NCI-H748 (cell line): Measurements from ENCODE around the gene JAZF1.
"Not testable (repeated sequence)": the region's sequence is repeated elsewhere in the genome, so short reads cannot be mapped to it uniquely, and the experiment has no call there.

ENCODE experiments used
- DNase-seq: peaks from one replicate; lab custom pipeline; 2025; ENCODE audit not compliant: unreplicated experiment; lab: John Stamatoyannopoulos, UW

The JAZF1 gene

DNA sequence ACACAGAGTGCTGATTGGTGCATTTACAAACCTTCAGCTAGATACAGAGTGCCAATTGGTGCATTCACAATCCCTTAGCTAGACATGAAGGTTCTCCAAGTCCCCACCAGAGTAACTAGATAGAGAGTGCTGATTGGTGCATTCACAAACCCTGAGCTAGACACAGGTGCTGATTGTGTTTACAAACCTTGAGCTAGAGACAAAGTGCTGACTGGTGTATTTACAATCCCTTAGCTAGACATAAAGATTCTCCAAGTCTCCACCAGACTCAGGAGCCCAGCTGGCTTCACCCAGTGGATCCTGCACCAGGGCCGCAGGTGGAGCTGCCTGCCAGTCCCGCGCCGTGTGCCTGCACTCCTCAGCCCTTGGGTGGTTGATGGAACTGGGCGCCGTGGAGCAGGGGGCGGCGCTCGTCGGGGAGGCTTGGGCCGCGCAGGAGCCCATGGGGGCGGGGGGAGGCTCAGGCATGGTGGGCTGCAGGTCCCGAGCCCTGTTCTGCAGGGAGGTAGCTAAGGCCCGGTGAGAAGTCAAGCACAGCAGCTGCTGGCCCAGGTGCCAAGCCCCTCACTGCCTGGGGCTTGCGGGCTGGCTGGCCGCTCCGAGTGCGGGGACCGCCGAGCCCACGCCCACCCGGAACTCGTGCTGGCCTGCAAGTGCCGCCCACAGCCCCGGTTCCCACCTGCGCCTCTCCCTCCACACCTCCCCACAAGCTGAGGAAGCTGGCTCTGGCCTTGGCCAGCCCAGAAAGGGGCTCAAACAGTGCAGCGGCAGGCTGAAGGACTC, 323.7 kb downstream of the JAZF1 start:
- DNase-seq, result not testable (repeated sequence)

GRCh38 chr7:27850531-27850930, 330.1 kb downstream of the JAZF1 start:
- no peak for DNase-seq

DNA sequence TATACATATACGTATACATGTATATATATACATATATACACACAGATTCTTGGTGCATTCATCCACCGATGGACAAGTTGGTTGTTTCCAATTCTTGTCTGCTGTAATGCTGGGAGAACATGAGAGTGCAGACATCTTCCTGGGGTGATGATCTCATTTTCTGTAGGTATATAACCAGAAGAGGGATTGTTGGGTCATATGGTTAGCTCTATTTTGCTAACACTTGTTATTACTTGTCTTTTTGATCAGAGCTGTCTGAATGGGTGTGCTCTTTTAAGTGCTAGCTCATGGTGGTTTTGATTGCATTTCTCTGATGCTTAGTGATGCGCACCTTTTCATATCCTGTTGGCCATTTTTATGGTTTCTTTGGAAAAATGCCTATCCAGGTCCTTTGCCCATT, 334.2 kb downstream of the JAZF1 start:
- DNase-seq, result no peak

GRCh38 chr7:27843584-27844305, 336.9 kb downstream of the JAZF1 start:
- DNase-seq, result no peak

DNA sequence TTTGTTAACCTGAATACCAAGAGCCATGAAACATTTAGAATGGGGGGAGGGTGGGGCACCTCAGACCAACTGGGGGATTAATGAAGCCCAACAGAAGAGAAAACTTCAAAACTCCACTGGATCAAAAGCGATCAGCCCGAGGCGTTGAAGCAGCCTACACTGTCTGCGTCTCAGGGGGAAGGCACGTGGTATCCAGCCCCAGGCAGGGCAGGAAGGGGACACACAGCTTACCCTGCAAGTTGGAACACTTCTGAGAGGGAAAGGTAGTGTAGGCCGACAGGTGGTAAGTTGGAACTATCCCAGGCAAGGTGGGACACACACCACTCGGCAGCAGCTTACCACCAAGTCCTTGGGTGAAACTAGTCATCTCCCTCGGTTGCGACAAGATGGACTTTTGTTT, 337.7 kb downstream of the JAZF1 start:
- no peak for DNase-seq

GRCh38 chr7:27842094-27842692, 338.4 kb downstream of the JAZF1 start:
- DNase-seq, result no peak

- no peak for DNase-seq
These were observed 339.7 kb downstream of the JAZF1 start for GRCh38 chr7:27840760-27841364.

- no peak for DNase-seq
These were observed 340.3 kb downstream of the JAZF1 start for GRCh38 chr7:27840313-27840712.

DNA sequence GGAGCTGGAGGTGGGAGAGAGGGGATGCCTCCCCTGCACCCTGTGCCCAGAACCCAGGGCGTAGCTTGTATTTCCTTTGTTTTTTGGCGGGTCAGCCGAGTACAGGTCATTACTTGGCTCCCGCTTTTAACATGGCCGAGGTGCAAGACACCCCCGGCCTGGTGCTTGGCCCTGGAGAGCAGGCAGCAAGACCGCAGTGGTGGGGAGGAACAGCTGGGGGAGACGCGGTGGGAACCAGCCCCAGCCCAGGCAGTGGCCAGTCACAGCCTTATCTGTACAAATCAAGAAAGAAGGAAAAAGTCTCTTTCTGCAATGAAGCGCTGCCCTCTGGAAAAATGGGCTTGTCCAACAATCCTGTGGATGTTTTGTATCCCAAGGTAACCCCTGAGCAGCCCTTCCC, 341.5 kb downstream of the JAZF1 start:
- DNase-seq, result no peak

GRCh38 chr7:27836536-27836935, 344.1 kb downstream of the JAZF1 start:
- no peak for DNase-seq

GRCh38 chr7:27835376-27835775, 345.2 kb downstream of the JAZF1 start:
- DNase-seq, result peak; percentile 25

GRCh38 chr7:27834179-27834921, 346.2 kb downstream of the JAZF1 start:
- no peak for DNase-seq

GRCh38 chr7:27826357-27826756, 354.2 kb downstream of the JAZF1 start:
- no peak for DNase-seq

GRCh38 chr7:27825891-27826290, 354.7 kb downstream of the JAZF1 start:
- no peak for DNase-seq

DNA sequence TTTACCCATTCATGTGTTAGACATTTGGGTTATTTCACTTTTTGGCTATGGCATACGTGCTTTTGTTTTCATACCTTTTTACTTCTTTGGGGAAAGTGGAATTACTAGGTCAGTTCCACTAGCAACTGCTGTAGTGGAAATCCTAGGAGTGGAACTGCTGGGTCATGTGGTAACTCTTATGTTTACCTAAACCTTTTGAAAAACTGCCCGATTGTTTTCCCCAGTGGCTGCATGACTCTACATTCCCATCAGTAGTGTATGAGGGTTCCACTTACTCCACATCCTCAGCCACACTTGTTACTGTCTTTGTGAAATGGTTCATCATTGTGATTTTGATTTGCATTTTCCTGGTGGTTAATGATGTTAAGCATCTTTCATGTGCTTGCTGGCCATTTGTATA, 358.4 kb downstream of the JAZF1 start:
- DNase-seq, result no peak

GRCh38 chr7:27812706-27813105, 367.9 kb downstream of the JAZF1 start:
- no peak for DNase-seq

DNA sequence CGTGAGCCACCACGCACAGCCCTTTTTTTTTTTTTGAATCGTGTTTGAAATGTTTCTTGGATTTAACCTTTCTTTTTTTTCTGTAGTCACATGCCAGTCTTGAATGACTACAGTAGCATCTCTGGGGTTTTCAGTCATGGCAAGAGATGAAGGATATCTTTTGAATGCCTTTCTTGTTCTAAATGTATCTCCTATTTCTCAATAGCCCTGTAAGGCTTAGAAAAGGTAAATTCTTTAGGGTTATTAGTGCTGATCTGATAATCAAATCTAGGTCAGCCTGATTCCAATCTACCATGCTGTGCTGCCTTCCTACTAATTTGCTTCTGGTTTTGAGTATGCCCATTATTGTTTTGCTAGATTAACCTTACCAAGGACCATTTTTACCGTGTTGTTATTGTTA, 370.4 kb downstream of the JAZF1 start:
- DNase-seq, result no peak

GRCh38 chr7:27808626-27809025, 372.0 kb downstream of the JAZF1 start:
- DNase-seq, result no peak

DNA sequence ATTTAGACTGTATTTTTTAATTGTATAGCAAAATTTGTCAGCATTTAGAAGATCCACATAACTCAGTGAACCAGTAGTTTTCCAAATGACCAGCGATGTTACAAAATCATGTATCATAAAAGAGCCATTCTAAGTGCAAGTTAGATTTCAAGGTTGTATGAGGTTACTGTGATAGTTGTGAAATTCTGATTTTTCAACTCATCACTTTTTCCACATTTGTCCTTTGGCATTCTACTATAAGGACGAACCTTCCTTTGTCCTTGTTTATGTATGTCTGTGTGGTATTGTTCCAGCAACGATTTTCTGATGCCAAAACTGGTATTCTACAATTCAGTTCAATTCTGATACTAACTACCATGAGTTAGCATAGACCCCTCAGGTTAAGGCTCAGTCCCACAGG, 376.5 kb downstream of the JAZF1 start:
- DNase-seq, result no peak

GRCh38 chr7:27802999-27803398, 377.6 kb downstream of the JAZF1 start:
- no peak for DNase-seq

- DNase-seq, result no peak
These were observed 381.4 kb downstream of the JAZF1 start for GRCh38 chr7:27799212-27799611.
